HG03139 (cell line): ENCODE data around the gene CNKSR1.
A peak's percentile ranks its signal among the peaks of the same experiment; 100 is the strongest.

Source experiments
- ATAC-seq: cut with Tn5 transposase; IDR thresholded peaks from one replicate; pipeline ENCODE4 v1.9.1; 2021; ENCODE audit not compliant: unreplicated experiment

Gene CNKSR1

GRCh38 chr1:26159743-26160039 is 17.6 kb upstream of the CNKSR1 start:
- ATAC-seq, result no peak

GRCh38 chr1:26160527-26161414 is 16.5 kb upstream of the CNKSR1 start:
- ATAC-seq, result no peak

DNA sequence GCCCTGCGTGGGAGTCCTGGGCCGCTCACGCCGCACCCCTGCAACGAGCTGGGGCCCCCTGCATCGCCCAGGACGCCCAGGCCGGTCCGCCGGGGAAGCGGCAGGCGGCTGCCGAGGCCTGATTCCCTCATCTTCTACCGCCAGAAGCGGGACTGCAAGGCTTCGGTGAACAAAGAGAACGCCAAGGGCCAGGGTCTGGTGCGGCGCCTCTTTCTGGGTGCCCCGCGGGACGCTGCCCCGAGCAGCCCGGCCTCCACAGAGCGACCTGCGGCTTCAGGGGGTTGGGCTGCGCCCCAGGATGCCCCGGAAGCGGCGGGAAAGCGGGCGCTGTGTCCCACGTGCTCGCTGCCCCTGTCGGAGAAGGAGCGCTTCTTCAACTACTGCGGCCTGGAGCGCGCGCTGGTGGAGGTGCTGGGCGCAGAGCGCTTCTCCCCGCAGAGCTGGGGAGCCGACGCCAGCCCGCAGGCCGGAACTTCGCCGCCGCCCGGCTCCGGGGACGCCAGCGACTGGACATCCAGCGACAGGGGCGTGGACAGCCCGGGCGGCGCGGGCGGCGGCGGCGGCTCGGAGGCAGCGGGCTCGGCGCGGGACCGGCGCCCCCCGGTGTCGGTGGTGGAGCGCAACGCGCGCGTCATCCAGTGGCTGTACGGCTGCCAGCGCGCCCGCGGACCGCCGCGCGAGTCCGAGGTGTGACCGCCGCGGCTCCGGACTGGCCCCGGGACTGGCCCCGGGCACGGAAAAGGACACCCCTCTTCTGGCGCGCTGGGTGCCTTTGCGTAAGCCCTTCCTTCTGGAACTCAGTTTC is 15.7 kb upstream of the CNKSR1 start:
- ATAC-seq, result no peak

GRCh38 chr1:26162220-26162709 is 15.0 kb upstream of the CNKSR1 start:
- ATAC-seq, result no peak

DNA sequence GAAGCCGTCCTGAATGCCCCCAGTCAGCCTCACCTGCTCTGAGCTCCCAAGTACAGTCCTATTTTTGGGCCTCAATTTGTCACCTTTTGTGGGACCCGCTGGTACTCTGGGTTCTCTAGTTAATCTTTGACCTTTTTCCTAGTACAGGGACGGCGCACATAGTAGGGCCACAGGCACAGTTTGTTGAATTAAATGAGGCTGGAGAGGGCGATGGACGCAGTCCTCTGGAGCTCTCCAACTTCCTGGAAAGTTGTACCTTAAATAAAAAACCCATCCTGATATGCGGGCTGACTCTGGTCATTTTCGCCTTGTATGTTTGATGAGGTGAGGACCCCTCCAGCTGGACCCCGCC is 13.6 kb upstream of the CNKSR1 start:
- ATAC-seq, result no peak

- ATAC-seq, result no peak
Measured at GRCh38 chr1:26164036-26164860, 13.0 kb upstream of the CNKSR1 start.

GRCh38 chr1:26164861-26165842 is 12.1 kb upstream of the CNKSR1 start:
- no peak for ATAC-seq

- no peak for ATAC-seq
Measured at GRCh38 chr1:26166719-26167281, 10.5 kb upstream of the CNKSR1 start.

- no peak for ATAC-seq
Measured at GRCh38 chr1:26168410-26169197, 8.7 kb upstream of the CNKSR1 start, which contains the start of gene C1orf232. C1orf232 (minus strand) TSS chr1:26168963; CDS start chr1:26168499, 464 bp downstream.

GRCh38 chr1:26169198-26169554 is 8.1 kb upstream of the CNKSR1 start:
- no peak for ATAC-seq

GRCh38 chr1:26169669-26170471 is 7.4 kb upstream of the CNKSR1 start, which contains the start of gene ZNF593:
ZNF593 (plus strand) TSS chr1:26169908; CDS start chr1:26169984, 76 bp downstream.
- peak; percentile 92 for ATAC-seq

GRCh38 chr1:26170472-26170821 is 6.8 kb upstream of the CNKSR1 start:
- no peak for ATAC-seq

DNA sequence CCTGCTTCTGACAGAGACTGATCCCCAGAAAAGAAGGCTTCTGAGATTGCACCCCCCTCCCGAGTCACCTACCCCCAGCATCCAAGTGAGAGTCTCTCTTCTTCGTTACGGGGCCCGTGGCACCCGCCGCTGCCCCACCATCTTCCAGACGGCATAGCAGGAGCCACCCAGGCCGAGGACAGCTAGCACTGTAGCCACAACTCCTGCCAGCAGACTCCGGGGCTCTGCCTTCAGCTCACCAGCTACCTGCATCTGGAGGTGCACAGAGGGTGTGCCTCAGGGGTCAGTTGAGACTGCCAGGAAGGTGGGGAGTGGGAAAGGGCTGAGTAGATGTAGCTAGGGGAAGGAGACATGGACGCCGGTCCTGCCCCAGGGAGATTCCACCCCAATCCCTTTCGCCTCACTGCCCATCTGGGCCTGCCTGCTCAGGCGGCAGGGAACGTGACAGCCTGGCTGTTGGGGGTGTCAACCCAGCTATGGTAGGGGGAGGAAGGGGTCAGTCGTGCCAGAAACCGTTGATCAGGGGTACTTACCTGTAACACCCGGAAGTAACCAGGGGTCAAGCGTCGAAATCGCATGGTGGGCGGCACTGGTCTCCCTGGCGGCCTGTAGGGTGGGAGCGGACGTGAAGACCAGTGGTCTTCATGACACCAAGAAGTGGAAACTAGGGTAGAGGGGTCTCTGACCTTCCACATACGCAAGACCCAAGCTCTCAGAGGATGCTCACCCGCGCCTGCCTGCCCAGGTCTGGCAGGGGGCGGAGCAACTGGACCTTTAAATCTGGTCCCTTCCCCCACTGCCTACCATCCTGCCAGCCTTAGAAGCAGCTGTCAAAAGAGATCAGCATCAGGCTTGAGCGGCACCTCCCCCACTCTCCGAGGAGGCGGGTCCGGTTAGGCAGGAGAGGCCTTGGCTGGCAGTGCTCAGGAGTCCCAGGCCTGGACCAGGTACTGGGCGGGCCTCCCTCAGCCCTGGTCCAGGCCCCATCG is 5.9 kb upstream of the CNKSR1 start, which contains the start of gene ZNF593OS:
Gene ZNF593OS, minus strand, starts transcription at position 749 of the 989 bp plus-strand sequence. Its CDS starts 171 bp downstream, at position 578.
- no peak for ATAC-seq

- ATAC-seq, result no peak
Measured at GRCh38 chr1:26175346-26175745, 1.9 kb upstream of the CNKSR1 start.

DNA sequence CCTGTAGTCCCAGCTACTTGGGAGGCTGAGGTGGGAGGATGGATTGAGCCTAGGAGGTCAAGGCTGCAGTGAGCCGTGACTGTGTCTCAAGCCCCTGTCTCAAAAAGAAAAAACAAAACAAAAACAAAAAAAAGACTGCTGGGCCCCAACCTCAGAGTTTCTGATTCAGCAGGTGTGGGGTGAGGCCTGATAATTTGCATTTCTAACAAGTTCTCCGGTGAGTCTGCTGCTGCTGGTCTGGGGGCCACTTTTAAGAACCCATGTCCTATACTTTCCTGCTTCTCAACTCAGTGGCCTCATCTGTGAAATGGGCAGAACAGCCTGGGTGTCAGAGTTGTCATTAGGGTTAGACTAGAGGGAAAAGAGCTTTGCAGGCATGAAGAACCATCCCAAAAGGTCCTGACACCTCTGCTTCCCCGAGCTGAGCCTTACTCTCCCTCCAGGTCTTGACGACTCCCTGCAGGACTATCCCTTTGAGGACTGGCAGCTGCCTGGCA is 2.8 kb downstream of the CNKSR1 start:
- no peak for ATAC-seq

- ATAC-seq, result no peak
Measured at GRCh38 chr1:26181586-26182382, 4.5 kb downstream of the CNKSR1 start.
